ENCODE results near the gene EDN3.
"Not testable (repeated sequence)": the region's sequence is repeated elsewhere in the genome, so short reads cannot be mapped to it uniquely, and the experiment has no call there.

Gene EDN3

DNA sequence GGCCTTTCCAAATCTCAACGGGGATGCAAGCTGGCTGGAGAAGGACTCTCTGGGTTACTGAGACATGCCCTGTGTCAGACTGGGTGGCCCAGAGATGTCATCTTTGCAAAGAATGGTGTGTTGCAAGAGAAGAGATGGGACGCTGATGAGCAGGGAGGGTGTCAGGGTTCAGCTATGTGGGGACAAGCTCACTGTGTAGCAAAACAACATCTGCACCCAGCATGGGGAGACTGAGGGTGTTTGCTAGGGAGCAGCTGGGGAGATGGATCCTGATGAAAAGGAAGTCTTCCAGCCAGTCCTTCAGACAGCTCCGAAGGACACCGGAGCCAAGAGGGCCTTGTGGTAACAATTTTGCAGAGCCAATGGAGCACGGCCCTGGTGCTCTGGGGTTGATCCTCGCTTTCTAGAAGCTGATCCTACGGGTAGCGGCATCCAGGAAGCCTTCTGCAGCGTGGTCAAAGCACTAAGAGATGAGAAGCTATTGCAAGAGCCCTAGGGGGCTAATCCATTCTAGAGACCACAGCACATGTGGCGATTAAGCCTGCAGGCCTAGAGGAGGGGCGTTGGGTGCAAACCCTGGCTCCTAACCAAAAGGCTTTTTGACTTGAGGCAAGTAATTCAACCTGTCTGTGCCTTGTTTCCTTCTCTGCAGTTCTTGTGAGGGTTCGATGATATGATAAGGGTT is 39.9 kb downstream of the EDN3 start:
- H3K9me3 ChIP-seq (ENCODE audit: low read length), result no peaks in the 10 kb centered on the region
- no peak overlapping the region for H3K4me3 ChIP-seq (ENCODE audit: low read depth in 1 of 2, low read length in 2 of 2)
- H3K4me1 ChIP-seq (ENCODE audit: insufficient read depth, low read length), result no peaks in the 10 kb centered on the region
- no peak overlapping the region for H3K27ac ChIP-seq (ENCODE audit: low read depth, low read length)
- H3K9ac ChIP-seq (ENCODE audit: low read length), result no peak overlapping the region
- H3K36me3 ChIP-seq (ENCODE audit: insufficient read depth, low read length), result no peaks in the 10 kb centered on the region
- no peaks in the 10 kb centered on the region for H3K27me3 ChIP-seq (ENCODE audit: control insufficient read depth in 1 of 2, insufficient read depth in 2 of 2, low read length in 2 of 2)

DNA sequence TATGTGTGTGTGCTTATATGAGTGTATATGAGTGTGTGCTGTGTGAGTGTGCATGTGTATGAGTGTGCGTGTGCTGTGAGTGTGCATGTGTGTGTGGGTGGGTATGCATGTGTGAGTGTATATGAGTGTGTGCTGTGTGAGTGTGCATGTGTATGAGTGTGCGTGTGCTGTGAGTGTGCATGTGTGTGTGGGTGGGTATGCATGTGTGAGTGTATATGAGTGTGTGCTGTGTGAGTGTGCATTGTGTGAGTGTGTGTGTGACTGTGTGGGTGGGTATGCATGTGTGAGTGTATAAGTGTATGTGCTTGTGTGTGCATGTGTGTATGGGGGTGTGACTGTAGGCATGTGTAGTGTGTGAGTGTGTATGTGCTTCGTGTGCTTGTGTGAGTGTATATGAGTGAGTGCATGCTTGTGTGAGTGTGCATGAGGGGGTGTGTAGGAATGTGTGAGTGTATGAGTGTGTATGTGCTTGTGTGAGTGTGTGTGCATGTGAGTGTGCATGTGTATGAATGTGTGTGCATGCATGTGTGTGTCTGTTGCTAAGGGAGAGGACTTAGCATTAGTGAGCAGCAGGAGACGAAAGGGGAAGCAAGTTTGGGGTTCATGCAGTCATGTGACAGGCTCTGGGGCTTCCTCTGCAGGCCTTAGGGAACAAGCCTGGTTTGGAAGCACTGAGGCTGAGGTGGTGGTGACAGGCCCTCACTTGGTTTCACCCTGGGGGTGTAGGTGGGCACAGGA is 41.0 kb downstream of the EDN3 start:
- not testable (repeated sequence) for H3K36me3 ChIP-seq (ENCODE audit: insufficient read depth, low read length); H3K9me3 ChIP-seq (ENCODE audit: low read length); H3K4me1 ChIP-seq (ENCODE audit: insufficient read depth, low read length); H3K4me3 ChIP-seq (ENCODE audit: low read depth in 1 of 2, low read length in 2 of 2); H3K27me3 ChIP-seq (ENCODE audit: control insufficient read depth in 1 of 2, insufficient read depth in 2 of 2, low read length in 2 of 2); H3K27ac ChIP-seq (ENCODE audit: low read depth, low read length); H3K9ac ChIP-seq (ENCODE audit: low read length)

- H3K4me3 ChIP-seq (ENCODE audit: low read depth in 1 of 2, low read length in 2 of 2), result no peak overlapping the region
- no peaks in the 10 kb centered on the region for H3K4me1 ChIP-seq (ENCODE audit: insufficient read depth, low read length)
Observed at GRCh38 chr20:59342023-59342957, 41.9 kb downstream of the EDN3 start.

GRCh38 chr20:59346061-59346460 is 45.6 kb downstream of the EDN3 start:
- no peaks in the 10 kb centered on the region for H3K27me3 ChIP-seq (ENCODE audit: control insufficient read depth in 1 of 2, insufficient read depth in 2 of 2, low read length in 2 of 2)
- H3K27ac ChIP-seq (ENCODE audit: low read depth, low read length), result no peak overlapping the region
- no peak overlapping the region for H3K9ac ChIP-seq (ENCODE audit: low read length)
- no peaks in the 10 kb centered on the region for H3K9me3 ChIP-seq (ENCODE audit: low read length)
- H3K4me1 ChIP-seq (ENCODE audit: insufficient read depth, low read length), result no peaks in the 10 kb centered on the region
- no peak overlapping the region for H3K4me3 ChIP-seq (ENCODE audit: low read depth in 1 of 2, low read length in 2 of 2)
- H3K36me3 ChIP-seq (ENCODE audit: insufficient read depth, low read length), result no peaks in the 10 kb centered on the region

More at GRCh38 chr20:59342023-59342957, 41.9 kb downstream of the EDN3 start:
- Histone ChIP-seq H3K27me3 (ENCODE audit: control insufficient read depth in 1 of 2, insufficient read depth in 2 of 2, low read length in 2 of 2) (no peaks in the 10 kb centered on the region), H3K9me3 (ENCODE audit: low read length) (no peaks in the 10 kb centered on the region), H3K36me3 (ENCODE audit: insufficient read depth, low read length) (no peaks in the 10 kb centered on the region), H3K27ac (ENCODE audit: low read depth, low read length) (no peak overlapping the region), H3K9ac (ENCODE audit: low read length) (no peak overlapping the region)

- H3K27me3 ChIP-seq (ENCODE audit: control insufficient read depth in 1 of 2, insufficient read depth in 2 of 2, low read length in 2 of 2), result no peaks in the 10 kb centered on the region
- no peaks in the 10 kb centered on the region for H3K36me3 ChIP-seq (ENCODE audit: insufficient read depth, low read length)
Observed at GRCh38 chr20:59349277-59349676, 48.9 kb downstream of the EDN3 start.

GRCh38 chr20:59350330-59351156 is 50.1 kb downstream of the EDN3 start:
- Histone ChIP-seq H3K27ac (ENCODE audit: low read depth, low read length) (no peak overlapping the region), H3K27me3 (ENCODE audit: control insufficient read depth in 1 of 2, insufficient read depth in 2 of 2, low read length in 2 of 2) (no peaks in the 10 kb centered on the region), H3K9ac (ENCODE audit: low read length) (no peak overlapping the region), H3K4me3 (ENCODE audit: low read depth in 1 of 2, low read length in 2 of 2) (no peak overlapping the region), H3K9me3 (ENCODE audit: low read length) (no peaks in the 10 kb centered on the region), H3K4me1 (ENCODE audit: insufficient read depth, low read length) (no peaks in the 10 kb centered on the region), H3K36me3 (ENCODE audit: insufficient read depth, low read length) (no peaks in the 10 kb centered on the region)

More at GRCh38 chr20:59349277-59349676, 48.9 kb downstream of the EDN3 start:
- H3K27ac ChIP-seq (ENCODE audit: low read depth, low read length), result no peak overlapping the region
- no peak overlapping the region for H3K4me3 ChIP-seq (ENCODE audit: low read depth in 1 of 2, low read length in 2 of 2)
- H3K9me3 ChIP-seq (ENCODE audit: low read length), result no peaks in the 10 kb centered on the region
- no peak overlapping the region for H3K9ac ChIP-seq (ENCODE audit: low read length)
- H3K4me1 ChIP-seq (ENCODE audit: insufficient read depth, low read length), result no peaks in the 10 kb centered on the region

DNA sequence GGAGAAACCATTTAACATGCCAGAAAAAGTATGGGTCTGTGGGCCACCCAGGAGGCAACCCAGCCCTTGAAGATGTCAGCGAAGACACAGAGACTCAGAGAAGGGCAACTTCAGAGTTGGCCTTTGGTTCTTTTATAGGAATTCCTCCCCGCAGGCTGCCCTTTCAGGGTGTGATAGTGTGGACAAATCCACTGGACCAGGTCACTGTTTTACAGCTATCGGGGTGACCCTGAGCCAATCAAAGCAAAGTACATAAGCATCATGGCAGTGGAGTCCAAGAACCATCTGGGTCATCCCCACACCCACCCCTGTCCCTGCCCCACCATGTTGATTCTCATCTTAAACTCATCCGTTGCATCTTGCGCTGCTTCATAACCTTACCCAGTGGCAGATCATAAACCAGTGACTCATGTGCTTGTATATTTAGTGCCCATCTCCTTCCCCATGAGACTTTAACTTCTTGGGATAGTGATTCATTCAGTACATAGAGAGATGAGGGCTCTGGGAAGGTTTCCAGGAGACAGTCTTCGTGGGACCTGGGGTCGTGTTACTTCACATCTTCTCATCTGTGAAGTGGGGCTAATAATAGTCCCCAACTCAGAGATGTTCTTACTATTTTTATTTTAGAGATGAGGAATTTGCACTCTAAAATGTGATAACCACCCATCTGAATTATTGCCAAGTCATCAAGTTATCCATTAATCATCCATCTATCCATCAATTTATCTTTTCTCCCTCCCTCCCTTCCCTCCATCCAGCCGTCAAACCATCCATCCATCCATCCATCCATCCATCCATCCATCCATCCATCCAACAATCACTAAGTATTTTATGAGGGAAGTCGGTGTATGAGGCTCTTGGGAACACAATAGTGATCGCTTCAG is 51.0 kb downstream of the EDN3 start:
- Histone ChIP-seq H3K9me3 (ENCODE audit: low read length) (no peaks in the 10 kb centered on the region), H3K27ac (ENCODE audit: low read depth, low read length) (no peak overlapping the region), H3K36me3 (ENCODE audit: insufficient read depth, low read length) (no peaks in the 10 kb centered on the region), H3K27me3 (ENCODE audit: control insufficient read depth in 1 of 2, insufficient read depth in 2 of 2, low read length in 2 of 2) (peaks cover 0 to 4% of the 10 kb centered on the region in 2 donors), H3K4me3 (ENCODE audit: low read depth in 1 of 2, low read length in 2 of 2) (no peak overlapping the region), H3K9ac (ENCODE audit: low read length) (no peak overlapping the region), H3K4me1 (ENCODE audit: insufficient read depth, low read length) (no peaks in the 10 kb centered on the region)

GRCh38 chr20:59352541-59352940 is 52.1 kb downstream of the EDN3 start:
- no peak overlapping the region for H3K27ac ChIP-seq (ENCODE audit: low read depth, low read length)
- peaks cover 0 to 9% of the 10 kb centered on the region in 2 donors for H3K27me3 ChIP-seq (ENCODE audit: control insufficient read depth in 1 of 2, insufficient read depth in 2 of 2, low read length in 2 of 2)
- H3K9me3 ChIP-seq (ENCODE audit: low read length), result no peaks in the 10 kb centered on the region
- no peaks in the 10 kb centered on the region for H3K4me1 ChIP-seq (ENCODE audit: insufficient read depth, low read length)
- H3K9ac ChIP-seq (ENCODE audit: low read length), result no peak overlapping the region
- H3K4me3 ChIP-seq (ENCODE audit: low read depth in 1 of 2, low read length in 2 of 2), result no peak overlapping the region
- H3K36me3 ChIP-seq (ENCODE audit: insufficient read depth, low read length), result no peaks in the 10 kb centered on the region

DNA sequence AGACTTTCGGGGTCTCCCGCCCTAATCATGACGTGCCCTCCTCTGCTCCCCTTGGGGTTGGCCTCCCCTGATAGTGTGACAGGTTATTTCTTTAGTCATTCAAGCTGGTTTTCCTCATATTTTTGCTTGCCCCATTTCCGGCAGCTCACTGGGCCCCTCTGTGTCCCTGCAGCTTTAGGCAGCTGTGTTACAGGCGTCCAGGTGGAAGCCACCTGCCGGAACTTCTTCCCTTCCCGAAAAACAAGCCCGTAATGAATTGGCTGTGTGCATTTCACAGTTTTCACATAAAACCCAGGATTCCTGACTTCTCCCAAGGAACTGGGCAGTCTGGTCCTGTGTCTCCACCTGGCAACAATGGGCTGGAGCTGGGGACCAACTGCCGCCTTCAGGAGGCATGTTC is 52.6 kb downstream of the EDN3 start:
- Histone ChIP-seq H3K4me3 (ENCODE audit: low read depth in 1 of 2, low read length in 2 of 2) (no peak overlapping the region), H3K36me3 (ENCODE audit: insufficient read depth, low read length) (no peaks in the 10 kb centered on the region), H3K9me3 (ENCODE audit: low read length) (no peaks in the 10 kb centered on the region), H3K9ac (ENCODE audit: low read length) (no peak overlapping the region), H3K27me3 (ENCODE audit: control insufficient read depth in 1 of 2, insufficient read depth in 2 of 2, low read length in 2 of 2) (peaks cover 0 to 9% of the 10 kb centered on the region in 2 donors), H3K27ac (ENCODE audit: low read depth, low read length) (no peak overlapping the region), H3K4me1 (ENCODE audit: insufficient read depth, low read length) (no peaks in the 10 kb centered on the region)

GRCh38 chr20:59354460-59354859 is 54.0 kb downstream of the EDN3 start:
- H3K27me3 ChIP-seq (ENCODE audit: control insufficient read depth in 1 of 2, insufficient read depth in 2 of 2, low read length in 2 of 2), result peaks cover 0 to 9% of the 10 kb centered on the region in 2 donors

More at GRCh38 chr20:59354460-59354859, 54.0 kb downstream of the EDN3 start:
- no peaks in the 10 kb centered on the region for H3K4me1 ChIP-seq (ENCODE audit: insufficient read depth, low read length)
- H3K9ac ChIP-seq (ENCODE audit: low read length), result no peak overlapping the region
- no peaks in the 10 kb centered on the region for H3K36me3 ChIP-seq (ENCODE audit: insufficient read depth, low read length)
- H3K4me3 ChIP-seq (ENCODE audit: low read depth in 1 of 2, low read length in 2 of 2), result no peak overlapping the region
- H3K27ac ChIP-seq (ENCODE audit: low read depth, low read length), result no peak overlapping the region
- H3K9me3 ChIP-seq (ENCODE audit: low read length), result no peaks in the 10 kb centered on the region

Measured in muscle layer of colon (tissue), 2 donors.